GM12873 (cell line): Measurements from ENCODE around the gene PLPP4.
A peak's percentile ranks its signal among the peaks of the same experiment; 100 is the strongest.

Source experiments
- CTCF ChIP-seq: IDR thresholded peaks from 2 replicates; pipeline ENCODE4 v1.5.1; 2012; ENCODE audit warnings: low read depth, mild to moderate bottlenecking, moderate library complexity, low read length, control low read depth; ENCODE audit not compliant: insufficient read depth; ENCODE audit errors: missing control alignments

Gene PLPP4

GRCh38 chr10:120600871-120601649 is 144.0 kb downstream of the PLPP4 start:
- peak; percentile 41 for TF ChIP-seq CTCF

- TF ChIP-seq CTCF = no peak
Observed at GRCh38 chr10:120601999-120602398, 145.0 kb downstream of the PLPP4 start.

GRCh38 chr10:120605410-120605809 is 148.4 kb downstream of the PLPP4 start:
- TF ChIP-seq CTCF = no peak

- peak; percentile 20 for TF ChIP-seq CTCF
Observed at GRCh38 chr10:120606051-120606764, 149.2 kb downstream of the PLPP4 start.

- TF ChIP-seq CTCF = no peak
Observed at GRCh38 chr10:120607016-120607709, 150.1 kb downstream of the PLPP4 start.

- TF ChIP-seq CTCF = no peak
Observed at GRCh38 chr10:120607710-120608703, 151.0 kb downstream of the PLPP4 start.
